ENCODE results near the gene TAL1.
A peak's percentile ranks its signal among the peaks of the same experiment; 100 is the strongest.

The TAL1 gene

DNA sequence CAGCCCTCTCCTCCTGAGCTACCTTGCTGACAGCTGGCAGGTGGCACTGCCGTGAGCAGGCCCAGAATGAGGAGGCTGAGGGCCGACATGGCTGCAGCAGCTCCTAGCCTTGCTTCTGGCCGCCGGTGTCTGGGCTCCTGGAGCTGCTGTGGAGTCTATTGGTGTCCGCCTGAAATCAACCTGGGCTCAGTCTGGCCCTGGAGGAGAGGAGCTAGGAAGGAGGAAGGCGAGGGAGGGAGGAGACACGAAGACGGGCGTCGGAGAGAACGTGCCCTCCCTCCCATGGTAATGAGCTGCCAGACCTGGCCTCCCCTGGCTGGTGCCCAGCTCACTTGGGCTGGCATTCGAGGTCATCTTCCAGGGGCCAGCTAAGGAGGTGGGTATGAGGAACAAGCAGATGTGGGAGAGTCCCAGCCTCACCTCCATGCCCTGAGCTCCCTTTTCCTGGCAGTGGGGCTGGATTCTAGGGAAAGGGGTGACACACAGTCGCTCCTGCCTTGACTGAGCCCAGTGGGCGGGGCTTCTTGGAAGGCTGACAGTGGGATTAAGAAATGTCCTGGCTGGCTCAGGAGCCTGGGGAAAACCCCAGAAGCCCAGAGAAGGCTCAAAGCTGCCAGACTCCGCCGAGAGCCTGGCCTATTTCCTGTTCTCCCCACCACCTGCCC, 42.0 kb downstream of the TAL1 start, which contains the start of gene PDZK1IP1:
Gene PDZK1IP1, minus strand, starts transcription at position 193 of the 665 bp plus-strand sequence. Its CDS starts 104 bp downstream, at position 89.
- peak; percentile 95 for FAIRE-seq
- DNase-seq (ENCODE audit: low spot score) = peak; percentile 98

DNA sequence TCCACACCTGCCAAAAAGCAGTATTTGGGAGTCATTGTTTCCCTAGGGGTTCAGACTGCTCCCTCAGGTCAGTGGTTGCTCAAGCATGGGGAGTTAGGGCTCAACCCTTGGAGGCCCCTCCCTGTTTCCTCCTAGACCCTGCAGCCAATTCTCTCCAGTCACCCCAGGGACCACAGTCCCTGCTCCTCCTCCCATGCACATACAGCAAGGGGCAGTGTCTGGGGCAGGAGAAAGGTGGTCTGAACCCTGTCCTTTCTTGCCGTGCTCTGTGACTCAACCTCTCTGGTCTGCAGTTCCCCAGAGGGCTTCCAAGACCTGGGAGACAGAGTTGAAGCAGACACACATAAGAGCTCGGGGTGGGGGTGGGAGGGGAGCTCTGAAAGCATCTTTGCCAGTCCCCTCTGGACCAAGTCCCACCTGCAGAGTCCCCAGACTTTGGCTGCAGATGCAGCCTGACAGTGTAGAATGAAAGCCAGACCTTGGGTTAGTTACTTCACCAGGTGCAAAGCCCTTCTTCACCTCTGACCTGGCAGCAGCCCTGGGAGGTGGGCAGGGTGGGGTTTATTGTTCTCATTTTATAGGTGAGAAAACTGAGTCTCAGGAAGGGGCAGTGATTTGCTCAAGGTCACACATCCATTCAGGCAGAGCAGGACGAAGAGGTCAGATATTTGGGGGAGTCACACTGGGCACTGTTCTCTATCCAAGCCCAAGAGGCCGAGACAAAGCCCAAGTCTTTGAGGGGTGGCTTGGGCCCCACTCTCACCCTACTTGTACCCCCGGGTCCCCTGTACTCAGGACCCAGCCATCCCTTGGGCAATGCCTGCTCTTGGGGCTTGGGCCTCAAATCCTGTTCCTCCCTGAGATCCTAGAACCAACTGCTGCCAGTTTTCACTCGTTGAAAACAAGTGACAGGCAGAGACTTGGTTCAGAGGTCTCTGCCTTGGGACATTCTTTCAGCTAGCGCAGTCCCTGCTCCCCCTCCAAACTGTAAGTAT, 42.9 kb downstream of the TAL1 start:
- DNase-seq (ENCODE audit: low spot score) = no peak
- FAIRE-seq = no peak

DNA sequence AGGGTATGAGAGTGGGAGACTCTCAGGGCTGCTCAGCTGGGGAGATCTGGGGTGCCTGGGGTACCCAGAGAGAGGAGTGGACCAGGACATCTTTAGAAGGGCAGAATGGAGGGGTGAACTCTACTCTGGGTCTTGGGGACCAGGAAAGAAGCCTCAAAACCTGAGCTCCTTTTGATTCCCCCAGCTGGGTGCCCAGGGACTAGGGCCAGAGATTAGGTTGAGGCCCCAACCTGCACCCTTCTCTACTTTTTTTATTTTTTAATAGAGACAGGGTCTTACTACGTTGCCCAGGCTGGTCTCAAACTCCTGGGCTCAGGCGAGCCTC, 44.1 kb downstream of the TAL1 start:
- no peak for DNase-seq (ENCODE audit: low spot score)
- FAIRE-seq = no peak

DNA sequence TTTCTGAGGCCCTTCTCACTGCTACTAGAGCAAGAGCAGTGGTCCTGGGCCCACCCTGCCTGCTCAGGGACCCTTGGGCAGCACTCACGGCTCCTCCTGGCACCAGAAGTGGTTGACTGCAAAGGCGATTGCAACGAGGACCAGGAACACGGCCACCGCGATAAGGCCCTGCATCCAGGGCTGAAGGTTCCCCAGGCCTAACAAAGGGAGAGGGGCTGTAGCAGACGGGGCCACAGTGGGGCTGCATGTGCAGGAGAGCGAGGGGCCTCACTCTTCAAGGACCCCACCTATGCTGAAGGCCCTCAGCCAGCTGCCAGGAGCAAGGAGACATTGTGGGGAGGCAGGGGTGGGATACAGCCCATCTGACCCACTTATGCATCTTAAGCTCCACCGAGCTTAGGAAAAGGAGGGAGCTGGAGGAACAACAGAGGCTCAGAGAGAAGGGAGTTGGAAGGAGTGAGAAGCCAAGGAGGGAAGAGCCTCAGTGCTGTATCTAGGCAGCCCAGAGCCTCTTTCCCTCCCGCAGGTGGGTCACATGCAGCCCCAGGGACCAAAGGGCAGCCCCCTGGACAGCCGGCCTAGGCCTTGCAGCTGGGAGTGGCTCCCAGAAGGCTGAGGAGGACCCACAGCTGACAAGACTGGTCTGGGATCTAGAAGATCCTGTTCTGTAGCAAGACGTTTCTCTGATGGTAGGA, 44.6 kb downstream of the TAL1 start:
- FAIRE-seq = no peak
- DNase-seq (ENCODE audit: low spot score) = no peak

DNA sequence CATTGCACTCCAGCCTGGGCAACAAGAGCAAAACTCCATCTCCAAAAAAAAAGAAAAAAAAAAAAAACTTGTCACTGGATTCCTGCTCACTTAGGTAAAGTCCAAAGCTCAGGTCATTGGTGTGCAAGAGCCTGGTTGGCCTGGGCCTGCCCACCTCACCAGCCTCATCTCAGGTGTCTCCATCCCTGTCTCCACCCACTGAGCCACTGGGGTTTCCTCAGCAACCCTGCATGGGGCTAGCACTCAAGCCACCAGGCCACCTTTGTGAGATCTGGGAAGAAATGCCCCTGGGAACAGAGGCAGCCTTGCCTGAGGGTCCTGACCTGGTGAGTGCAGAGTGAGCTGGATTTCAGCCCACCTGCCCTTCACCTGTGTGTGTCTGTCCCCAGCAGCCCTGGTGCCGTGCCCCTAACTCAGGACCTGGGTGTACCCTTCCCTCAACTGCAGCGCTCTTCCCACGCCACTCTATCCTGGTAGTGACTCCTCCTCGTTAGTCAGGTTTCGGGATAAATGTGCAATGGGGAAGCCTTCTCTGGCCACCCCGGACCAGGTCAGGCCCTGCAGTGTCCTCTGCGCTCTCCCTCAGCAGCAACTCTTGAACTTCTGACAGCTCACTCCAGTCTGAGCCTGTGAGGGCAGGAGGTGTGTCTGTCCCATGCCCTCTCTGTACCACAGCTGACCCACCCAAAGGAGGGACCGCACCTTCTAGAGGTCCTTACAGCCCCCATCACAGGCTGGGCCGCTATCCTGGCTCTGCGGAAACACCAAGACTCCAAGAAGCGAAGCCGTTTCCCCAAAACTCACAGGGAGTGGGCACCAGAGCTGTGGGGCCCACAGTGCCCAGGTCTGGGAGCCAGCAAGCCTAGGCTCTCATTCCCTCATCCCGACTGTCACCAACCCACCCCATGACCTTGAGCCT, 45.5 kb downstream of the TAL1 start:
- DNase-seq (ENCODE audit: low spot score) (no peak), FAIRE-seq (no peak)

DNA sequence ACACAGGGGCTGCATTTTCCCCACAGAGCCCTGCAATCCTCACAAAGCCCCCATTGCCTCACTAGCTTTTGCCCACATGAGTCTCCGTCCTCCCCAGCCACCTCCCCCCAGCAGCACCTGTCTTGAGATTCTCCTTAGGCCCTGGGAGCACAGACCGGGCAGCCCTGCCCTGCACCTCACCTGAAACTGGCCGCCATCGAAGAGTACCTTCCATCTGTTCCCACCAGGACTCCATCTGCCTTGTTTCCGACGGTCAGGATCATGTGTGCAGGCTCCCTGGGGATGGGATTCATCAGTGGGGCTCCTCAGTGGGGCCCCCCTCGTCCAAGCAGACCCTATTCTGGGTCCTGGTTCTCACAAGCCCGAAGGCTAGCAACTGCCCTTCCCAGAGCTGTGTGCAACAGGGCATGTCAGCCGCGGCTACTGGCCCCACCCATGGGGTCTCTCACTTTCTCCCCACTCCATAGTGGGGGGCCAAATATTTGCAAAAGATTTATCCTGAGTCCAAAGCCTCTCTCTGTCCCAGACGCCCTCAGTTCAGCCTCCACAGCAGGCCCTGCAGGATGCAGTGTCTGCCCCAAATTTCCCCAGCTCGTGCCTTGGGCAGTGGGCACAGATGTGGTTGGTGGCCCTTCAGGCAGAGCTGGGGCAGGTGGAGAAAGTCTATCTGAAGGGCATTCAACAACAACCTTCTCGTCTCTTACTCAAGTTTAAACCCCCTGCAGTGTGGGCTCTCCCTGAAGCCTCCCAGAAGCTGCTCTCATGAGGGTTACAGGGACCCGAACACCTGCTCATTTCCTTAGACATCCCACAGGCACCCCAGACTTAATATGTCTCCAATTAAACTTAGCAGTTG, 47.0 kb downstream of the TAL1 start:
- FAIRE-seq (no peak), DNase-seq (ENCODE audit: low spot score) (no peak)

DNA sequence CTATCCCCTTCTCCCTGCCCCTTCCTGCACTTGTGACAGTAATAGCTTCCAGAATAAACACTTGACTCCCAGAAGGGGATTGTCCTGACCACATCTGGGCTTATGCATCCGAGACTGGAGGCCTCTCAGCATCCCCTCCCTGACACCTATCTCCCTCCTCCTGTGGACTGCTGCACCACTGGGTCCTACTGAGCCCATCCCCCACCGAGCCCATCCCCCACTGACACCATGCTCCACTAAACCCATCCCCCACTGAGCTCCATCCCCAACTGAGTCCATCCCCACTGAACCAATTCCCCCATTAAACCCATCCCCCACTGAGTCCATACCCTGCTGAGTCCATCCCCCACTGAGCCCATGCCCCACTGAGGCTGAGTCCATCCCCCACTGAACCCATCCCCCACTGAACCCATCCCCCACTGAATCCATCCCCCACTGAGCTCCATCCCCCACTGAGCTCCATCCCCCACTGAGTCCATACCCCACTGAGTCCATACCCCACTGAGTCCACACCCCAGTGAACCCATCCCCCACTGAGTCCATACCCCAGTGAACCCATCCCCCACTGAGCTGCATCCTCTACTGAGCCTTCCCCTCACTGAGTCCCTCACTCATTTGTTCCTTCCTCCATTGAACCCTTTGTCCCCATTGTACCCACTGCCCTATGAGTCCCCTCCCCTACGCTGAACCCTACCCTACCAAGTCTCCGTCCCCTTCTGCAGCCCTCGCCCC, 47.8 kb downstream of the TAL1 start:
- peak; percentile 85 for DNase-seq (ENCODE audit: low spot score)
- no peak for FAIRE-seq

DNA sequence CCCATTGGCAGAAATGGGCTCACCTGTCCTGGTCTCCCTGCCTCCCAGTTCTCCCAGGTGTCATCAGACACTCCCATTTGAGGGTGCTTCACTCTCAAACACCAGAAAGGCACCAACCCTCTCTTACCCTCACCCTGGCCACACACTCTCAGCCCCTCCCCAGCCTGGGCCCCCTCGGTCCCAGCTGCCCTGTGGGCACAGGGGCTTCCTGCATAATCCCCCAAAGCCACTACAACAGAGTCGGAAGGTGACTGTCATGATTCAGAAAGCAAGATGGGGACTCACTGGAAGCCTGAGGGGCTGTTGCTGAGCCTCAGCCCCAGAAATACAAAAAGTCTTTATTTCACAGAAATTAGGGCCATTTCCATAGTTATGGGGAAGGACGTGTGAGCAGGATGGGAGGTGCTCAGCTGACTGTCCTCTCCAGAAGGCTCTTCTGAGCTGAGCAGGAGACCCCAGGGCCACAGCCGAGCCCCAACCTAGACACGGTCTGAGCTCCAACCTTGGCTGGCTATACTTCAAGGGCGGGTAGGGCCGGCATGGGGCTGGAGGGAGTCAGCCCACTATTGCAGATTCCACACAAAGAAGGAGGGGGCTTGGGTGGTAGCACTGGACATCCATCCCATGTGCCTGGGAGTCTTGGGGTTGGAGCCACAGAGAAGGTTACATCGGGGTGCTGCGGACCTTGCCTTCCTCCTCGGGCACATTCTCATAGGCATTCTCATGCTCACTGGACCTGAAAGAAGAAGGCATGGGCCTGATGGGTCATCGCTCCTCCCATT, 48.5 kb downstream of the TAL1 start:
- FAIRE-seq (peak; percentile 75), DNase-seq (ENCODE audit: low spot score) (no peak)

DNA sequence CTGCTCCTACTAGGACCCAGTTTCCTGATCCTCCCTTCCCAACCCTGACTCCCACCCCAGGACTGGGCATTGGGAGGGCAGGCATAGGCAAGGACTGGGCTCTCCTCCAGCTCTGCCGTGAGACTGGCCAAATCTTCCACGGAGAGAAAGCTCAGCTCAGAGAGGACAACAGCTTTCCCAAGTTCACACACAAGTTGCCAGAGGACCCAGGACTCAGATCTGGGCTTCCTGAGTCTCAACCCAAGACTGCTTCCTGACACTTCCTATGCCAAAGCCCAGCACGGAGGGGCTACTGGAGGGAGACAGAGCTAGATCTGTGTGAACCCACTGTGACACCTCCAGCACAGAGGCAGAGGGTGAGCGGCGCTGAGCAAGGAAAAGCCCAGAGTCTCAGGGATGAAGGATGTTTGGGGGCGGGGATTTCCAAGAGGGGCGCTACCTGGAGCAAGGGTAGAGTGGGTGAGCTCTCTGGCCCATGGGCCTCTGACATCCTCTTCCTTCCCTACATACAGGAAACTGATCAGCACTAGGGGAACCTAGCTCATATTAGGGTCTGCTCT, 49.3 kb downstream of the TAL1 start:
- FAIRE-seq (no peak), DNase-seq (ENCODE audit: low spot score) (no peak)

DNA sequence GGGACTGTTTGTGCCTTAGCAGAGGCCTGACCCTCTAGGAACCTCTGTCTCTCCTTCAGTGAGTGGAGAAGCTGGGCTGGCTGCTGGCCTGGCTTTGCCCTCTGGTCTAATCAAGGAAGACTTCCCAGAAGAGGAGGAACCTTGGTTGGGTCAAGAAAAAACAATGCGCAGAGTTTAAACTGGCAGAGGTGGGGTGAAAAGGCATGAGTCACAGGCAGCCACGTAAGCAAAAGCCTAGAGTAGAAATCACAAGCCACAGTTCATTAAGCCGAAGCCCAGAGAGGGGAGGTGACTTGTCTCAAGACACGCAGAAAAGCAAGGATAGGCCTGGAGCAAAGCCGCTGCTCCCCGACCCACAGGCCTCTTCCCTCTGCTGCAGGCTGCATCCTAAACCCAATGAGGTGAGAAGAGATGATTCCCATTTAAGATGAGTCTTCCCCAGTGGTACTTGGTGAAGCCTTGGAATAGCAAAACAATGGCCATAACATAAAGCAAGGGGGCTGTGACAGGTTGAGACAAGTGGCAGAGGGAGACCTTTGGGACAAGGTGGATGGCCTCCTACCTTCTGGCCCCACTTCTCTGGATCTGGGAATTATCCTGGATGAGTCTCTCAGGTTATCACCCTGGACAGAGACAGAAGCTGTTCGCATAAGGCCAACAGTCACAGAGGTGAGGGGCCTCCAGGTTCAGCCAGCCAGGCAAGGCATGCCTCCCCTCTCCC, 49.9 kb downstream of the TAL1 start:
- DNase-seq (ENCODE audit: low spot score) (peak; percentile 96), FAIRE-seq (peak; percentile 98)

DNA sequence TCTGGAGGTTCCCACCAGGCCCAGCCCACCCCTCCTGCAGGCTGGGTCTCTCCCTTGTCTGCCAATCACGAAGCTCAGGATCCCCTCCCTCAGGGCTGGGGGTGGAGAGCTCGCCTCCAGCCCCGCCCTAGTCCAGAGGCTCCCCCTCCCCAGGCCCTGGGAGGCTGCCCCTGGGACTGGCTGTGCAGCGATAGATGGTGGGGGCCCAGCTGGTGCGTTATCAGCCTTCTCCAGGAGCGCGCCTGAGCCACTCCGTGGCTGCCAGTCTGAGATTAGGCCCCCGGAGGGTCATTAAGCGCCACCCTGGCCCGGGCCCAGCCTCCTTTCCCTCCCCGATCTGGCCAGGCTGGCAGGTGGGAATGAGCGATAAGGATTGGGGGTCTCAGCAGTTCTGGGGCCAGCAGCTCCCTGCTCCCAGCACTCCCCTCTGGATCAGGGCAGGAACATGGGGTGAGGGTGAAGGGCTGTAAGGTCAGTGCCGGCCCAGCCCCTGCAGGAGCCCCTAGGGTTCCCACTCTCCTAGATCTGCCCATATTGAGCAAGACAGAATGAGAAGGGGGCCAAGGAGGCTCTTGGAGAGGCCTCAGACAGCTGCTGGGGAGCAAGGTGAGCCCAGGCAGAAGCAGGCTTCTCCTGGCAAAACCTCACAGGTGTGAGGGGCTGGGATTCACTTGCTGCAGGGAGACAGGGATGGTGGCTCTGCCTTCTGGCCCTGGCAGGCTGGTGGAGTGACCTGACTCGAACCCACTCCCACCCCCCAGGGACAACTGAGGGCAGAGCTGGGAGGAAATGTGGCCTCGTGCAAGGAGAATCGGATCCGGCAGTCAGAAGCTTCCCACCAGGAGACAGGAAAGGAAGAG, 50.7 kb downstream of the TAL1 start:
- DNase-seq (ENCODE audit: low spot score) (no peak), FAIRE-seq (no peak)

DNA sequence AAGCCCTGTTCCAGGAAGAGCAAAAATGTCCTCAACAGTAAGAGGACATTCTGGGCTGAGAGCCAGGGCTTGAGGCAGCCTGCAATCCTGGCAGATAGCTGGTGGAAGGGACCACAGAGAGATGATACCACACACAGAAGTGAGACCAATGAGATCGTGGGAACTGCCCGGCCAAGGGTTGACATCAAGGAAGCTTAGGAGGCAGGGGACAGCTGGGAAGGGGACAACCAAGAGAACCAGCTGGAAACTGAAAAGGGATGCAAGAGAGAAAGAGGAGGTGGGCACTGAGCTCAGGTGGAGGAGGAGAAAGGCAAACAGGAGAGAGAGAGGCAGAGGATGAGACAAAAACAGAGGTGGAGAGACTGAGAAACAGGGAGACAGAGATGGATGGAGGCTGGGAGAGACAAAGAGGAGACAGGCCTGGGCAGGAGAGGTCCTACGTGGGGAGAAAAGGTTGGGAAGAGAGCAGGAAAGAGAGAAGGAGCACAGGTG, 51.4 kb downstream of the TAL1 start:
- FAIRE-seq (no peak), DNase-seq (ENCODE audit: low spot score) (peak; percentile 50)

DNA sequence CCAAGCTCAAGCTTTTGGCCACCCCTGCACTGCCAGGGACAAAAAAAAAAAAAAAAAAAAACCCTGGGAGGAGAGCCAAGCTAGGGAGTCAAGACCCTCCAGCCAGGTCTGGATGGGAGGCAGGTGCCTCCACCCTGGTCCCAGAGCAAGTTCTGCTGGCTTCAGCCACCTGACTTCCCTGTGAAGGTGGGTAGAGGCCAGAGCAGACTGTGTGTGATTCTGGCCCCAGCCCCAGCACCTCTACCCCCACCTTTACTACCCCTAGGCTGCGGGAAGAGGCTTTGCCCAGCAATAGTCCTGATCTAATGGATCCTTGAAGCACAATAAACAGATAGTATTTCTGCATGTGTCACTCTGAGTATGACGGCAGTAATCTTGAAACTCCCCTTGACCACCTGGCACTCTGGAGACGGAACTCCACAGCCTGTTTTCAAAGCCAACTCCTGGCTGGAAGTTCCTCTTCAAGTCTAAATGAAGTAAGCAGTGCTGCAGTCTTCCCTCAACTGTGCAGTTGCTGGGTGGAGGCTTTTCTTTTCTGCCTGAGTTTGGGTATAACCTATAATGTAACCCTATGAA, 51.9 kb downstream of the TAL1 start:
- DNase-seq (ENCODE audit: low spot score) (no peak), FAIRE-seq (no peak)

DNA sequence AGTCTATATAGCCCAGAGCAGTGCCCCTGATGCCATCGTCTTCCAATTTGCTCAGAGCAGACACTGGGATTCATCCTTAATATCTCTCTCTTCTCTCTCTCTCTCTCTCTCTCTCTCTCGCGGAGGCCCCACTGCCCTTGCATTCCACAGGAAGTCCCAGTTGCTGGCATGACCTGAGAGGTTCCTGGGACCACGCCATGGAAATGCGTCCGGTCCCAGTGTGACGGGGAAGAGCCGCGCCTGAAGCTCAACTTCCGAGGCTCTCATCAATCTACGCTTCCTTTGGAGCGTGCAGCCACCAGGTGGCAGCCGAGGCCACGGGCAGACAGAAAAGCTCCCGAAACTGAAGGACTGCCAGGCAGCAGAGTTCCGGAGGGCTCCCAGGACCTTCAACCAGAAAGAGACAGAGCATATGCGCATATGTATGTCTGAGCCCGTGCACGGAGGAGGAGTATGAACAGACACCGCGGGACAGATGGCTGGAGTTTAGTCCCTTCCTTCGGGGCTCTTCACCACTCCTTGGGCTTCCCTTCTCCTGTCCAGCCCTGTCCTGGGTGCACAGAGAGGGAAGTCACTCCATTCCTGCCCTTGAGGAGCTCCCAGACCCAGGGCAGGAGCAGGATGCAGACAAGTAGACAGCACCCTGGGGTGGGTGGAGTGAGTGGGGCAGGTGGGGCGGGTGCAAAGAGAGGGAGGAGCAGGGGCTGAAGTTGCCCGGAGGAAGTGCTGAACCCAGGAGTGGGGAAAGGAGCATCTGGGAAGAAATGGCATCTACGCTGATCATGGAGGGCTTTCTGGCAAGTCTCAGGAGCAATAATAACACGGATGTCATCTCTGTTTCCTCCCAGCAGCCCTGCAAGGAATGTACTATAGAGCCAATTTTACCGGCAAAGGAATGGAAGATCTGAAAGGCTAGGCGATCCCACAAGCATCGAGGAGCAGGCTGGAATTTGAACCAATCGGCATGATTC, 52.7 kb downstream of the TAL1 start:
- DNase-seq (ENCODE audit: low spot score) (peak; percentile 92), FAIRE-seq (peak; percentile 73)

DNA sequence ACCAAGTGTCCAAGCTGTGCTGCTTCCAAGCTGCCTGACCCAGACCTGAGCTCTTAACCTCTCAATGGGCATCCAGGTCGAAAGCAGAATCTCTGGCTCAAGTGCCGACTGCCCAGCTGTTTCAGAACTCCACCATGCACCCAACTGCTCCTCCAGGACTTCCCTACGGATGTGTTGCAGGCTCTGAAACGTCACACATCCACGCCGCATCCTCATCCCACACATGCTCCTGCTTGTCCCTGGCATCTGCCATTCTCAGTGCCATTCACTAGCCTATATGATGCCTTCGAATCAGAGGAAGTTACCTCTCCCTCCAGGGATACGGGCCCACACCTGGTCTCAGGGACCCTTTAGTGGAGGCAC, 53.4 kb downstream of the TAL1 start:
- no peak for DNase-seq (ENCODE audit: low spot score)
- FAIRE-seq = no peak
